BLaER1 treated with 17β-estradiol and CSF1 and Interleukin-3, amounts not matched to agents 10 nM and 100 nM (cell line): ENCODE results near the gene KNG1.
"Not testable (repeated sequence)": the region's sequence is repeated elsewhere in the genome, so short reads cannot be mapped to it uniquely, and the experiment has no call there.

Source experiments
- H3K27ac ChIP-seq, 11 experiments: shearing (Covaris generic); formaldehyde crosslinking; 2 replicates each; pipeline ENCODE4 v1.8.1; 2022
- H3K27me3 ChIP-seq, 11 experiments: shearing (Covaris generic); formaldehyde crosslinking; 2 replicates each; pipeline ENCODE4 v1.8.1; 2022
- H3K36me3 ChIP-seq, 11 experiments: shearing (Covaris generic); formaldehyde crosslinking; 2 replicates each; pipeline ENCODE4 v1.8.1; 2022
- H3K4me1 ChIP-seq, 10 experiments: shearing (Covaris generic); formaldehyde crosslinking; 2 replicates each; pipeline ENCODE4 v1.8.1; 2022
- H3K4me2 ChIP-seq, 11 experiments: shearing (Covaris generic); formaldehyde crosslinking; 2 replicates each; pipeline ENCODE4 v1.8.1; 2022
- H3K4me3 ChIP-seq, 10 experiments: shearing (Covaris generic); formaldehyde crosslinking; 2 replicates each; pipeline ENCODE4 v1.8.1; 2022
- H3K9ac ChIP-seq, 11 experiments: shearing (Covaris generic); formaldehyde crosslinking; 2 replicates each; pipeline ENCODE4 v1.8.1; 2022
- H3K9me3 ChIP-seq, 11 experiments: shearing (Covaris generic); formaldehyde crosslinking; replicated peaks in 1 of 11; 2 replicates each; pipeline ENCODE4 v1.8.1; 2022
- H4K20me1 ChIP-seq, 11 experiments: shearing (Covaris generic); formaldehyde crosslinking; 2 replicates each; pipeline ENCODE4 v1.8.1; 2022
- Cebpa-rat ChIP-seq, 11 experiments: shearing (Covaris generic); IDR thresholded peaks; 2 replicates each; pipeline ENCODE4 v1.8.1; 2022

KNG1 gene

GRCh38 chr3:186687120-186687651 lies 30.0 kb upstream of the KNG1 start:
- Histone ChIP-seq H4K20me1 (no peaks in the 10 kb centered on the region), H3K4me2 (no peak overlapping the region), H3K9me3 (peaks cover 11 to 25% (median 18%) of the 10 kb centered on the region in 11 experiments; a peak in 20 of 22 replicates), H3K9ac (no peak overlapping the region), H3K4me3 (no peak overlapping the region), H3K27me3 (no peaks in the 10 kb centered on the region), H3K4me1 (no peaks in the 10 kb centered on the region), H3K36me3 (no peaks in the 10 kb centered on the region), H3K27ac (no peak overlapping the region)
- TF ChIP-seq Cebpa-rat (IDR thresholded peaks at IDR 0.05): no peak

- H3K4me3 ChIP-seq, H3K9ac ChIP-seq, H3K4me2 ChIP-seq, H3K27ac ChIP-seq, H3K36me3 ChIP-seq, H3K9me3 ChIP-seq, H3K27me3 ChIP-seq, H4K20me1 ChIP-seq, H3K4me1 ChIP-seq: not testable (repeated sequence)
Measured at GRCh38 chr3:186690304-186690703, 26.9 kb upstream of the KNG1 start.

GRCh38 chr3:186691676-186692075 lies 25.5 kb upstream of the KNG1 start:
- Histone ChIP-seq H3K9ac (no peak overlapping the region), H3K27me3 (no peaks in the 10 kb centered on the region), H3K4me1 (no peaks in the 10 kb centered on the region), H3K36me3 (no peaks in the 10 kb centered on the region), H3K4me2 (no peak overlapping the region), H4K20me1 (no peaks in the 10 kb centered on the region), H3K9me3 (no peaks in the 10 kb centered on the region), H3K27ac (no peak overlapping the region), H3K4me3 (no peak overlapping the region)
- TF ChIP-seq Cebpa-rat (IDR thresholded peaks at IDR 0.05): no peak

- Histone ChIP-seq H3K9ac (no peak overlapping the region), H3K9me3 (no peaks in the 10 kb centered on the region), H3K4me3 (no peak overlapping the region), H3K27ac (no peak overlapping the region), H4K20me1 (no peaks in the 10 kb centered on the region), H3K27me3 (no peaks in the 10 kb centered on the region), H3K4me2 (no peak overlapping the region), H3K36me3 (no peaks in the 10 kb centered on the region), H3K4me1 (no peaks in the 10 kb centered on the region)
- TF ChIP-seq Cebpa-rat (IDR thresholded peaks at IDR 0.05): no peak
Measured at GRCh38 chr3:186693843-186694242, 23.3 kb upstream of the KNG1 start.

GRCh38 chr3:186694288-186695032 lies 22.7 kb upstream of the KNG1 start:
- Histone ChIP-seq H4K20me1 (no peaks in the 10 kb centered on the region), H3K9me3 (no peaks in the 10 kb centered on the region), H3K27me3 (no peaks in the 10 kb centered on the region), H3K4me3 (no peak overlapping the region), H3K36me3 (no peaks in the 10 kb centered on the region), H3K4me2 (no peak overlapping the region), H3K9ac (no peak overlapping the region), H3K27ac (no peak overlapping the region), H3K4me1 (no peaks in the 10 kb centered on the region)
- no peak for TF ChIP-seq Cebpa-rat (IDR thresholded peaks at IDR 0.05)

GRCh38 chr3:186696522-186696921 lies 20.6 kb upstream of the KNG1 start:
- no peak overlapping the region for H3K27ac ChIP-seq
- H3K36me3 ChIP-seq: no peaks in the 10 kb centered on the region
- no peaks in the 10 kb centered on the region for H3K9me3 ChIP-seq
- no peak overlapping the region for H3K4me2 ChIP-seq
- TF ChIP-seq Cebpa-rat (IDR thresholded peaks at IDR 0.05): no peak
- H3K9ac ChIP-seq: no peak overlapping the region
- H4K20me1 ChIP-seq: no peaks in the 10 kb centered on the region
- no peak overlapping the region for H3K4me3 ChIP-seq
- peaks cover 0 to 8% (median 0%) of the 10 kb centered on the region in 10 experiments; a peak in 2 of 20 replicates for H3K4me1 ChIP-seq
- no peaks in the 10 kb centered on the region for H3K27me3 ChIP-seq

- H3K27ac ChIP-seq: no peak overlapping the region
- no peaks in the 10 kb centered on the region for H3K9me3 ChIP-seq
- H3K27me3 ChIP-seq: no peaks in the 10 kb centered on the region
- H3K4me2 ChIP-seq: no peak overlapping the region
- H4K20me1 ChIP-seq: no peaks in the 10 kb centered on the region
- no peak for TF ChIP-seq Cebpa-rat (IDR thresholded peaks at IDR 0.05)
- H3K9ac ChIP-seq: no peak overlapping the region
- H3K36me3 ChIP-seq: no peaks in the 10 kb centered on the region
- no peak overlapping the region for H3K4me3 ChIP-seq
- H3K4me1 ChIP-seq: peaks cover 0 to 8% (median 0%) of the 10 kb centered on the region in 10 experiments; a peak in 2 of 20 replicates
Measured at GRCh38 chr3:186697510-186697909, 19.6 kb upstream of the KNG1 start.

- H3K4me2 ChIP-seq: peak overlapping the region in 4 of 11 experiments; percentile 0 to 29 (median 25); a peak in 4 of 22 replicates
- TF ChIP-seq Cebpa-rat (IDR thresholded peaks at IDR 0.05): no peak
- no peaks in the 10 kb centered on the region for H3K36me3 ChIP-seq
- no peaks in the 10 kb centered on the region for H3K9me3 ChIP-seq
- H3K4me3 ChIP-seq: no peak overlapping the region
- H3K27me3 ChIP-seq: peaks cover 0 to 5% (median 0%) of the 10 kb centered on the region in 11 experiments; a peak in 1 of 22 replicates
- no peak overlapping the region for H3K27ac ChIP-seq
- H4K20me1 ChIP-seq: 0 out of 22 replicates have a peak, but pooled peaks cover 0 to under 1% (median 0%) of the 10 kb centered on the region in 11 experiments
- H3K9ac ChIP-seq: no peak overlapping the region
- H3K4me1 ChIP-seq: peaks cover 0 to 8% (median 1%) of the 10 kb centered on the region in 10 experiments; a peak in 11 of 20 replicates
Measured at GRCh38 chr3:186700267-186700666, 16.9 kb upstream of the KNG1 start.

GRCh38 chr3:186702451-186702850 lies 14.7 kb upstream of the KNG1 start:
- H3K36me3 ChIP-seq, H3K9ac ChIP-seq, H3K9me3 ChIP-seq: not testable (repeated sequence)

More at GRCh38 chr3:186702451-186702850, 14.7 kb upstream of the KNG1 start:
- Histone ChIP-seq H4K20me1 (peaks cover 0 to 13% (median 0%) of the 10 kb centered on the region in 11 experiments; a peak in 1 of 22 replicates), H3K4me1 (peaks cover 5 to 21% (median 17%) of the 10 kb centered on the region in 10 experiments; a peak in 17 of 20 replicates)
- H3K4me2 ChIP-seq, H3K27me3 ChIP-seq, H3K4me3 ChIP-seq, H3K27ac ChIP-seq: not testable (repeated sequence)
